Measurements from ENCODE around the gene SULT1A1. TPM values are rescaled to one million over a fixed set of nuclear protein-coding genes. Genes with fewer than 3 reads are reported as not detected.
"Not testable (repeated sequence)": the region's sequence is repeated elsewhere in the genome, so short reads cannot be mapped to it uniquely, and the experiment has no call there.

The SULT1A1 gene
- 10 to 100 TPM; 11.1 to 11.3 TPM for total RNA-seq

- Mint-ChIP-seq H3K36me3 (ENCODE audit: low read depth) (no peaks in the 10 kb centered on the region), H3K4me1 (peaks cover 20% of the 10 kb centered on the region), H3K9me3 (no peaks in the 10 kb centered on the region), H3K27me3 (no peaks in the 10 kb centered on the region), H3K27ac (peak within 1 kb of the TSS; percentile 77), H3K4me3 (no peak within 1 kb of the TSS)
- ChIA-PET CTCF (interaction anchor here (0.7 to 1.6 kb wide), 6 partner anchors 12 to 332 kb away, joined by 3 to 8 read pairs (median 4); no protein-coding TSS in a partner anchor), POLR2A (no interaction called here)
- DNase-seq: no peak
Measured at GRCh38 chr16:28609631-28610594, at the start of gene SULT1A1. SULT1A1 (minus strand) TSS chr16:28610044; CDS start chr16:28608855, 1,189 bp downstream.

GRCh38 chr16:28639959-28640358 is 30.1 kb upstream of the SULT1A1 start:
- POLR2A ChIA-PET; H3K27me3 Mint-ChIP-seq; H3K4me1 Mint-ChIP-seq; H3K36me3 Mint-ChIP-seq (ENCODE audit: low read depth); H3K27ac Mint-ChIP-seq; H3K4me3 Mint-ChIP-seq; H3K9me3 Mint-ChIP-seq; DNase-seq: not testable (repeated sequence)
- CTCF ChIA-PET: interaction anchor here (0.7 kb wide), 1 partner anchor 283 kb away, joined by 3 read pairs; no protein-coding TSS in a partner anchor

- H3K27me3 Mint-ChIP-seq; POLR2A ChIA-PET; CTCF ChIA-PET; H3K36me3 Mint-ChIP-seq (ENCODE audit: low read depth); H3K4me1 Mint-ChIP-seq; DNase-seq; H3K4me3 Mint-ChIP-seq; H3K9me3 Mint-ChIP-seq; H3K27ac Mint-ChIP-seq: not testable (repeated sequence)
Measured at GRCh38 chr16:28638359-28638758, 28.5 kb upstream of the SULT1A1 start.

- H3K27me3 Mint-ChIP-seq; H3K4me3 Mint-ChIP-seq; H3K27ac Mint-ChIP-seq; CTCF ChIA-PET; H3K36me3 Mint-ChIP-seq (ENCODE audit: low read depth); H3K9me3 Mint-ChIP-seq; H3K4me1 Mint-ChIP-seq; DNase-seq; POLR2A ChIA-PET: not testable (repeated sequence)
Measured at GRCh38 chr16:28637765-28638164, 27.9 kb upstream of the SULT1A1 start, which contains the start of gene NPIPB8. NPIPB8 (plus strand) TSS chr16:28638065; CDS start chr16:28638361, 296 bp downstream.

- POLR2A ChIA-PET: not testable (repeated sequence)
Measured at GRCh38 chr16:28636093-28636823, 26.4 kb upstream of the SULT1A1 start.

GRCh38 chr16:28630905-28631304 is 21.1 kb upstream of the SULT1A1 start:
- H3K27me3 Mint-ChIP-seq: peaks cover 13% of the 10 kb centered on the region
- H3K4me1 Mint-ChIP-seq; CTCF ChIA-PET; H3K27ac Mint-ChIP-seq; H3K36me3 Mint-ChIP-seq (ENCODE audit: low read depth); DNase-seq; H3K4me3 Mint-ChIP-seq; H3K9me3 Mint-ChIP-seq; POLR2A ChIA-PET: not testable (repeated sequence)

More at GRCh38 chr16:28636093-28636823, 26.4 kb upstream of the SULT1A1 start:
- H3K36me3 Mint-ChIP-seq (ENCODE audit: low read depth); H3K9me3 Mint-ChIP-seq; H3K27ac Mint-ChIP-seq; H3K27me3 Mint-ChIP-seq; CTCF ChIA-PET; DNase-seq; H3K4me3 Mint-ChIP-seq; H3K4me1 Mint-ChIP-seq: not testable (repeated sequence)

GRCh38 chr16:28623172-28623711 is 13.4 kb upstream of the SULT1A1 start:
- H3K36me3 Mint-ChIP-seq (ENCODE audit: low read depth): peaks cover 8% of the 10 kb centered on the region
- CTCF ChIA-PET: interaction anchor here (1.2 kb wide), 1 partner anchor 25 kb away, joined by 3 read pairs; no protein-coding TSS in a partner anchor
- H3K27me3 Mint-ChIP-seq: peaks cover 11% of the 10 kb centered on the region
- peak overlapping the region; percentile 83 for H3K27ac Mint-ChIP-seq
- POLR2A ChIA-PET: no interaction called here
- peak; percentile 70 for DNase-seq
- H3K9me3 Mint-ChIP-seq: no peaks in the 10 kb centered on the region
- peaks cover 17% of the 10 kb centered on the region for H3K4me1 Mint-ChIP-seq
- peak overlapping the region; percentile 77 for H3K4me3 Mint-ChIP-seq

GRCh38 chr16:28622532-28623171 is 12.8 kb upstream of the SULT1A1 start:
- POLR2A ChIA-PET; H3K9me3 Mint-ChIP-seq; H3K36me3 Mint-ChIP-seq (ENCODE audit: low read depth); DNase-seq: not testable (repeated sequence)
- CTCF ChIA-PET: interaction anchor here (1.2 kb wide), 1 partner anchor 25 kb away, joined by 3 read pairs; no protein-coding TSS in a partner anchor
- Mint-ChIP-seq H3K27ac (peak overlapping the region; percentile 83), H3K27me3 (peaks cover 11% of the 10 kb centered on the region), H3K4me3 (peak overlapping the region; percentile 77), H3K4me1 (peaks cover 17% of the 10 kb centered on the region)

GRCh38 chr16:28621481-28622155 is 11.8 kb upstream of the SULT1A1 start:
- Mint-ChIP-seq H3K27ac (peak overlapping the region; percentile 70), H3K27me3 (peaks cover 10% of the 10 kb centered on the region), H3K4me1 (peaks cover 19% of the 10 kb centered on the region), H3K9me3 (no peaks in the 10 kb centered on the region), H3K4me3 (peak overlapping the region; percentile 77), H3K36me3 (ENCODE audit: low read depth) (peaks cover 8% of the 10 kb centered on the region)
- no peak for DNase-seq
- ChIA-PET POLR2A (no interaction called here), CTCF (interaction anchor here (1.6 kb wide), 1 partner anchor 11 kb away, joined by 3 read pairs; no protein-coding TSS in a partner anchor)

- H3K9me3 Mint-ChIP-seq; DNase-seq; H3K4me3 Mint-ChIP-seq; H3K36me3 Mint-ChIP-seq (ENCODE audit: low read depth); H3K27me3 Mint-ChIP-seq; POLR2A ChIA-PET; H3K27ac Mint-ChIP-seq: not testable (repeated sequence)
- peaks cover 19% of the 10 kb centered on the region for H3K4me1 Mint-ChIP-seq
- CTCF ChIA-PET: interaction anchor here (1.6 kb wide), 1 partner anchor 9 kb away, joined by 3 read pairs; no protein-coding TSS in a partner anchor
Measured at GRCh38 chr16:28620316-28620715, 10.5 kb upstream of the SULT1A1 start.

- no peak overlapping the region for H3K4me3 Mint-ChIP-seq
- no peaks in the 10 kb centered on the region for H3K9me3 Mint-ChIP-seq
- no peaks in the 10 kb centered on the region for H3K27me3 Mint-ChIP-seq
- ChIA-PET CTCF (interaction anchor here (1.0 kb wide), 1 partner anchor 14 kb away, joined by 3 read pairs; no protein-coding TSS in a partner anchor), POLR2A (no interaction called here)
- H3K36me3 Mint-ChIP-seq (ENCODE audit: low read depth): peaks cover 8% of the 10 kb centered on the region
- peaks cover 14% of the 10 kb centered on the region for H3K4me1 Mint-ChIP-seq
- H3K27ac Mint-ChIP-seq: no peak overlapping the region
- DNase-seq: no peak
Measured at GRCh38 chr16:28617874-28618273, 8.0 kb upstream of the SULT1A1 start.

- DNase-seq: no peak
- CTCF ChIA-PET: interaction anchor here (0.6 kb wide), 1 partner anchor 9 kb away, joined by 4 read pairs; no protein-coding TSS in a partner anchor
Measured at GRCh38 chr16:28616636-28617035, 6.8 kb upstream of the SULT1A1 start.

More at GRCh38 chr16:28616636-28617035, 6.8 kb upstream of the SULT1A1 start:
- Mint-ChIP-seq H3K27ac (no peak overlapping the region), H3K4me1 (peaks cover 4% of the 10 kb centered on the region), H3K36me3 (ENCODE audit: low read depth) (peaks cover 8% of the 10 kb centered on the region), H3K27me3 (no peaks in the 10 kb centered on the region), H3K4me3 (no peak overlapping the region), H3K9me3 (no peaks in the 10 kb centered on the region)
- POLR2A ChIA-PET: no interaction called here
